HG03095 (cell line): Measurements from ENCODE around the gene SFPQ.

Experiments
- ATAC-seq: cut with Tn5 transposase; IDR thresholded peaks from one replicate; pipeline ENCODE4 v1.9.1; 2021; ENCODE audit warnings: moderate library complexity; ENCODE audit not compliant: unreplicated experiment

SFPQ gene

GRCh38 chr1:35188578-35189392 is 4.2 kb downstream of the SFPQ start:
- no peak for ATAC-seq

GRCh38 chr1:35187816-35188342 is 5.1 kb downstream of the SFPQ start:
- ATAC-seq, result no peak

GRCh38 chr1:35186239-35186638 is 6.7 kb downstream of the SFPQ start:
- ATAC-seq, result no peak

- no peak for ATAC-seq
Observed at GRCh38 chr1:35185200-35185599, 7.7 kb downstream of the SFPQ start.

GRCh38 chr1:35184495-35185199 is 8.3 kb downstream of the SFPQ start:
- ATAC-seq, result no peak

- ATAC-seq, result no peak
Observed at GRCh38 chr1:35181790-35182455, 11.0 kb downstream of the SFPQ start.

GRCh38 chr1:35180776-35181374 is 12.1 kb downstream of the SFPQ start:
- ATAC-seq, result no peak

- no peak for ATAC-seq
Observed at GRCh38 chr1:35179908-35180307, 13.0 kb downstream of the SFPQ start.

GRCh38 chr1:35178874-35179380 is 14.0 kb downstream of the SFPQ start:
- ATAC-seq, result no peak

GRCh38 chr1:35178295-35178695 is 14.7 kb downstream of the SFPQ start:
- ATAC-seq, result no peak

GRCh38 chr1:35177237-35177786 is 15.6 kb downstream of the SFPQ start:
- no peak for ATAC-seq

GRCh38 chr1:35175602-35176001 is 17.3 kb downstream of the SFPQ start:
- no peak for ATAC-seq

- no peak for ATAC-seq
Observed at GRCh38 chr1:35175098-35175576, 17.8 kb downstream of the SFPQ start.

GRCh38 chr1:35173909-35174540 is 18.9 kb downstream of the SFPQ start:
- ATAC-seq, result no peak

- ATAC-seq, result no peak
Observed at GRCh38 chr1:35173491-35173890, 19.5 kb downstream of the SFPQ start.

GRCh38 chr1:35172022-35172421 is 20.9 kb downstream of the SFPQ start:
- no peak for ATAC-seq

GRCh38 chr1:35171579-35171978 is 21.4 kb downstream of the SFPQ start:
- no peak for ATAC-seq

- no peak for ATAC-seq
Observed at GRCh38 chr1:35164893-35165292, 28.1 kb downstream of the SFPQ start.

GRCh38 chr1:35151220-35151619 is 41.7 kb downstream of the SFPQ start:
- no peak for ATAC-seq
